HEK293T (cell line): ENCODE data around the gene TATDN3.

Source experiments
- ARNT ChIP-seq: fragments of 450-650 bp; IDR thresholded peaks from 2 replicates; pipeline ENCODE4 v1.6.1; 2017; ENCODE audit warnings: mild to moderate bottlenecking
- BHLHE40 ChIP-seq: fragments of 450-650 bp; IDR thresholded peaks from 2 replicates; pipeline ENCODE4 v1.6.1; 2016; ENCODE audit warnings: mild to moderate bottlenecking, moderate library complexity, borderline replicate concordance
- ELF4 ChIP-seq: fragments of 450-650 bp; IDR thresholded peaks from 2 replicates; pipeline ENCODE4 v1.6.1; 2017; ENCODE audit warnings: antibody characterized with exemption
- FOXA1 ChIP-seq: fragments of 450-650 bp; IDR thresholded peaks from 2 replicates; pipeline ENCODE4 v1.6.1; 2016; ENCODE audit warnings: mild to moderate bottlenecking
- FOXK2 ChIP-seq: fragments of 450-650 bp; IDR thresholded peaks from 2 replicates; pipeline ENCODE4 v1.6.1; 2016; ENCODE audit warnings: mild to moderate bottlenecking
- FOXM1 ChIP-seq: fragments of 450-650 bp; IDR thresholded peaks from 2 replicates; pipeline ENCODE4 v1.6.1; 2017; ENCODE audit warnings: mild to moderate bottlenecking, borderline replicate concordance
- HDGF ChIP-seq: fragments of 450-650 bp; IDR thresholded peaks from 2 replicates; pipeline ENCODE4 v1.6.1; 2017; ENCODE audit warnings: antibody characterized with exemption, borderline replicate concordance
- L3MBTL2 ChIP-seq: fragments of 450-650 bp; conservative IDR thresholded peaks from 2 replicates; pipeline ENCODE4 v1.6.1; 2016; ENCODE audit warnings: mild to moderate bottlenecking
- NFRKB ChIP-seq: fragments of 450-650 bp; IDR thresholded peaks from 2 replicates; pipeline ENCODE4 v1.6.1; 2016; ENCODE audit warnings: mild to moderate bottlenecking, moderate library complexity
- PKNOX1 ChIP-seq: fragments of 450-650 bp; IDR thresholded peaks from 2 replicates; pipeline ENCODE4 v1.6.1; 2016
- SP1 ChIP-seq: fragments of 450-650 bp; IDR thresholded peaks from 2 replicates; pipeline ENCODE4 v1.6.1; 2017
- SUZ12 ChIP-seq: fragments of 450-650 bp; IDR thresholded peaks from 2 replicates; pipeline ENCODE4 v1.6.1; 2016; ENCODE audit warnings: mild to moderate bottlenecking
- TARDBP ChIP-seq: fragments of 450-650 bp; IDR thresholded peaks from 2 replicates; pipeline ENCODE4 v1.6.1; 2016

GRCh38 chr1:212797681-212798080, 6.0 kb downstream of the TATDN3 start:
- TF ChIP-seq ELF4 (no peak), HDGF (no peak), TARDBP (no peak), PKNOX1 (no peak), NFRKB (no peak), FOXK2 (no peak), SP1 (no peak), ARNT (no peak), SUZ12 (no peak), FOXA1 (no peak), FOXM1 (no peak), BHLHE40 (no peak), L3MBTL2 (no peak)
